Muscle of back (tissue), 11 donors: ENCODE data around the gene SDF4. TPM values are rescaled to one million over a fixed set of nuclear protein-coding genes. Genes with fewer than 3 reads are reported as not detected.

Source experiments
- DNase-seq, 3 donors: peaks; one replicate each; pipeline versions ENCODE4 v3.0.0 to v3.0.0-alpha.2; 2013
- polyA plus RNA-seq, 10 donors: library from polyadenylated mRNA; unstranded; fragments of 120-200 nt; gene quantifications; one replicate each; pipeline ENCODE4 v1.2.1, GENCODE V29; 2013; ENCODE audit not compliant: insufficient read length in 10 of 10

SDF4 gene
- polyA plus RNA-seq, 10 donors: 73.5 to 121 (median 88.5) TPM

- no peak for DNase-seq
Measured at GRCh38 chr1:1167398-1167821, 64.4 kb downstream of the SDF4 start.

Other genes with a start within 250 kb of the SDF4 start
- gene PERM1, start 249.9 kb downstream of the SDF4 start, polyA plus RNA-seq: 1 to 10 TPM in 9 of 10 donors, under 1 TPM in 1; 0.97 to 2.9 (median 1.6) TPM
- gene HES4, start 231.9 kb downstream of the SDF4 start, polyA plus RNA-seq: 10 to 100 TPM in 9 of 10 donors, 1 to 10 TPM in 1; 7.4 to 18.4 (median 12.8) TPM
- gene ISG15, start 218.5 kb downstream of the SDF4 start, polyA plus RNA-seq: 10 to 100 TPM in 1 of 10 donors, 1 to 10 TPM in 9; 5.5 to 11.3 (median 7.9) TPM
- gene AGRN, start 211.9 kb downstream of the SDF4 start, polyA plus RNA-seq: 10 to 100 TPM; 28.4 to 83.9 (median 44.4) TPM
- under 1 TPM in 5 of 10 donors, not detected in 5; 0.08 to 0.16 (median 0.11) TPM for gene RNF223, start 157.7 kb downstream of the SDF4 start, polyA plus RNA-seq
- gene C1orf159, start 115.9 kb downstream of the SDF4 start, polyA plus RNA-seq: 1 to 10 TPM; 3.8 to 7.1 (median 4.6) TPM
- gene TTLL10, start 58.1 kb downstream of the SDF4 start, polyA plus RNA-seq: under 1 TPM in 7 of 10 donors, not detected in 3; 0.13 to 0.50 (median 0.27) TPM
- 1 to 10 TPM; 1.9 to 4.6 (median 2.9) TPM for gene TNFRSF18, start 25.4 kb downstream of the SDF4 start, polyA plus RNA-seq
- gene TNFRSF4, start 17.8 kb downstream of the SDF4 start, polyA plus RNA-seq: 1 to 10 TPM; 1.0 to 3.7 (median 2.0) TPM
- gene B3GALT6, start 236 bp upstream of the SDF4 start, polyA plus RNA-seq: 10 to 100 TPM; 12.1 to 21.2 (median 15.6) TPM
- 1 to 10 TPM; 1.0 to 6.7 (median 2.7) TPM for gene C1QTNF12, start 14.7 kb upstream of the SDF4 start, polyA plus RNA-seq
- 10 to 100 TPM; 34.4 to 46.8 (median 38.4) TPM for gene UBE2J2, start 41.9 kb upstream of the SDF4 start, polyA plus RNA-seq
- 1 to 10 TPM; 2.7 to 8.5 (median 4.2) TPM for gene SCNN1D, start 48.4 kb upstream of the SDF4 start, polyA plus RNA-seq
- 10 to 100 TPM; 23.6 to 57.8 (median 40.0) TPM for gene ACAP3, start 75.9 kb upstream of the SDF4 start, polyA plus RNA-seq
- 1 to 10 TPM; 4.1 to 9.3 (median 6.4) TPM for gene PUSL1, start 76.6 kb upstream of the SDF4 start, polyA plus RNA-seq
- gene INTS11, start 92.7 kb upstream of the SDF4 start, polyA plus RNA-seq: 100 to 1,000 TPM in 1 of 10 donors, 10 to 100 TPM in 9; 60.2 to 107 (median 73.9) TPM
- gene CPTP, start 92.8 kb upstream of the SDF4 start, polyA plus RNA-seq: 10 to 100 TPM; 10.6 to 17.2 (median 14.0) TPM
- 1 to 10 TPM; 1.4 to 3.2 (median 1.9) TPM for gene TAS1R3, start 99.3 kb upstream of the SDF4 start, polyA plus RNA-seq
- 10 to 100 TPM; 26.6 to 50.4 (median 34.9) TPM for gene DVL1, start 117.4 kb upstream of the SDF4 start, polyA plus RNA-seq
- gene MXRA8, start 126.6 kb upstream of the SDF4 start, polyA plus RNA-seq: 100 to 1,000 TPM in 2 of 10 donors, 10 to 100 TPM in 8; 52.6 to 111 (median 69.8) TPM
- gene AURKAIP1, start 143.2 kb upstream of the SDF4 start, polyA plus RNA-seq: 10 to 100 TPM; 44.1 to 80.7 (median 57.9) TPM
- gene CCNL2, start 167.3 kb upstream of the SDF4 start, polyA plus RNA-seq: 100 to 1,000 TPM in 9 of 10 donors, 10 to 100 TPM in 1; 99.5 to 280 (median 146) TPM
- 100 to 1,000 TPM in 7 of 10 donors, 10 to 100 TPM in 3; 93.2 to 116 (median 110) TPM for gene MRPL20, start 175.3 kb upstream of the SDF4 start, polyA plus RNA-seq
- 10 to 100 TPM; 10.3 to 15.7 (median 14.3) TPM for gene ANKRD65, start 189.3 kb upstream of the SDF4 start, polyA plus RNA-seq
- gene VWA1, start 203.7 kb upstream of the SDF4 start, polyA plus RNA-seq: 10 to 100 TPM; 39.3 to 78.6 (median 50.7) TPM
- 1 to 10 TPM in 1 of 10 donors, under 1 TPM in 9; 0.25 to 1.5 (median 0.61) TPM for gene ATAD3C, start 217.7 kb upstream of the SDF4 start, polyA plus RNA-seq
- 10 to 100 TPM in 8 of 10 donors, 1 to 10 TPM in 2; 8.5 to 14.5 (median 12.0) TPM for gene ATAD3B, start 239.8 kb upstream of the SDF4 start, polyA plus RNA-seq